A549 (cell line): ENCODE results near the gene CCDC142. TPM values are rescaled to one million over a fixed set of nuclear protein-coding genes. Genes with fewer than 3 reads are reported as not detected.
A peak's percentile ranks its signal among the peaks of the same experiment; 100 is the strongest.

Experiments used
- ATAC-seq, 2 experiments: fragments of 200-7000 bp in 1 of 2; fragments of >200 bp in 1 of 2; cut with Nextera tagmentation in 1 of 2; cut with Tn5 transposase in 1 of 2; 3 replicates each; pipeline versions ENCODE4 v1.8.0 to v1.9.1; 2018 to 2020; ENCODE audit warnings: mild to moderate bottlenecking in 1 of 2, moderate library complexity in 1 of 2
- CTCF ChIA-PET: fragments of 300-600 bp; sonication (Branson Sonifier 250); formaldehyde crosslinking; extraction: SDS; loops from one replicate; lab custom pipeline; 2021; ENCODE audit warnings: antibody characterized with exemption, inconsistent platforms; lab: Yijun Ruan, JAX
- POLR2A ChIA-PET: fragments of 350-600 bp; formaldehyde crosslinking; extraction: SDS; loops from one replicate; lab custom pipeline; 2021; ENCODE audit warnings: antibody characterized with exemption, inconsistent platforms; lab: Yijun Ruan, JAX
- DNase-seq, 2 experiments: peaks; one replicate each; pipeline versions ENCODE4 v3.0.0 to v3.0.0-alpha.2; 2011 to 2016; ENCODE audit warnings: low read depth in 1 of 2, low spot score in 1 of 2
- FAIRE-seq: peaks from 2 replicates; lab custom pipeline; 2011; peaks lifted over from hg19 to GRCh38; lab: Jason Lieb, UNC
- H3K27ac ChIP-seq, 2 experiments: fragments of >200 bp; sonication (Bioruptor Twin); formaldehyde crosslinking; 3 replicates each; pipeline ENCODE4 v1.5.1; 2016 to 2017
- H3K4me1 ChIP-seq: fragments of >200 bp; sonication (Bioruptor Twin); formaldehyde crosslinking; 3 replicates; pipeline ENCODE4 v1.6.1; 2016
- H3K4me2 ChIP-seq: fragments of >200 bp; sonication (Bioruptor Twin); formaldehyde crosslinking; 3 replicates; pipeline ENCODE4 v1.6.1; 2016
- H3K4me3 ChIP-seq: fragments of >200 bp; sonication (Bioruptor Twin); formaldehyde crosslinking; 3 replicates; pipeline ENCODE4 v1.5.1; 2016
- H3K9me3 ChIP-seq: fragments of >200 bp; sonication (Bioruptor Twin); formaldehyde crosslinking; 3 replicates; pipeline ENCODE4 v1.6.1; 2016
- BHLHE40 ChIP-seq: IDR thresholded peaks from 2 replicates; pipeline ENCODE4 v1.6.1; 2012; ENCODE audit warnings: low read depth, low read length, inconsistent platforms
- CTCF ChIP-seq: fragments of >200 bp; sonication (Bioruptor Twin); formaldehyde crosslinking; IDR thresholded peaks from 3 replicates; pipeline ENCODE4 v1.5.1; 2016
- E2F6 ChIP-seq: IDR thresholded peaks from 2 replicates; pipeline ENCODE4 v1.6.1; 2012; ENCODE audit warnings: low read depth, borderline replicate concordance
- ELK1 ChIP-seq: fragments of 150-350 bp; IDR thresholded peaks from 2 replicates; pipeline ENCODE4 v1.6.1; 2014; ENCODE audit warnings: low read depth, mild to moderate bottlenecking, low read length
- FOSL2 ChIP-seq, 2 experiments: fragments of 450-650 bp in 1 of 2; fragments of >200 bp in 1 of 2; sonication (Bioruptor Twin) in 1 of 2; formaldehyde crosslinking; IDR thresholded peaks; 2 replicates each; pipeline versions ENCODE4 v1.5.0 to v1.6.1; 2016 to 2020; ENCODE audit warnings: mild to moderate bottlenecking in 1 of 2, moderate library complexity in 1 of 2
- FOXS1 ChIP-seq: fragments of 250-450 bp; sonication (Bioruptor Pico); IDR thresholded peaks from 2 replicates; pipeline ENCODE4 v1.5.0; 2020; ENCODE audit warnings: mild to moderate bottlenecking, moderate library complexity
- HOXB5 ChIP-seq: fragments of 250-450 bp; sonication (Bioruptor Pico); IDR thresholded peaks from 2 replicates; pipeline ENCODE4 v1.5.0; 2020; ENCODE audit warnings: mild to moderate bottlenecking, moderate library complexity
- JUN ChIP-seq, 2 experiments: fragments of >200 bp; sonication (Bioruptor Twin); formaldehyde crosslinking; IDR thresholded peaks; 2 replicates in 1 of 2; 3 replicates in 1 of 2; pipeline ENCODE4 v1.6.1; 2016 to 2017
- MAX ChIP-seq: IDR thresholded peaks from 2 replicates; pipeline ENCODE4 v1.6.1; 2012
- NFE2L2 ChIP-seq: fragments of 150-350 bp; conservative IDR thresholded peaks from 2 replicates; pipeline ENCODE4 v1.6.1; 2014; ENCODE audit warnings: low read length
- POLR2A ChIP-seq: IDR thresholded peaks from 2 replicates; pipeline ENCODE4 v1.6.1; 2012; ENCODE audit warnings: mild to moderate bottlenecking, low read length
- RAD21 ChIP-seq, 2 experiments: fragments of >200 bp in 1 of 2; sonication (Bioruptor Twin) in 1 of 2; formaldehyde crosslinking in 1 of 2; IDR thresholded peaks in 1 of 2; conservative IDR thresholded peaks in 1 of 2; 2 replicates in 1 of 2; 3 replicates in 1 of 2; pipeline ENCODE4 v1.6.1; 2012 to 2018; ENCODE audit warnings: inconsistent platforms in 1 of 2
- REST ChIP-seq: fragments of 200-600 bp; sonication (generic); IDR thresholded peaks from 2 replicates; pipeline ENCODE4 v1.6.1; 2016; ENCODE audit warnings: antibody characterized with exemption, mild to moderate bottlenecking, moderate library complexity
- RNF2 ChIP-seq: fragments of 200-600 bp; sonication (generic); IDR thresholded peaks from 2 replicates; pipeline ENCODE4 v1.6.1; 2016; ENCODE audit warnings: low read depth, mild to moderate bottlenecking, antibody characterized with exemption, moderate library complexity, borderline replicate concordance
- SMC3 ChIP-seq: fragments of >200 bp; sonication (Bioruptor Twin); formaldehyde crosslinking; IDR thresholded peaks from 3 replicates; pipeline ENCODE4 v1.6.1; 2018; ENCODE audit warnings: inconsistent platforms
- ZFP36 ChIP-seq: fragments of 450-650 bp; IDR thresholded peaks from 2 replicates; pipeline ENCODE4 v1.6.1; 2014; ENCODE audit warnings: borderline replicate concordance; ENCODE audit not compliant: partially characterized antibody
- WGBS: methylation state at CpG from one replicate; pipeline ENCODE4 v1.1.6; 2017; ENCODE audit errors: missing lambda C conversion rate; 5-methylcytosine and 5-hydroxymethylcytosine counted together
- polyA plus RNA-seq, 4 experiments: library from polyadenylated mRNA; depleted of rRNA in 3 of 4; stranded (reverse); fragments of >200 nt; fragmentation: RNase III in 1 of 4; extraction: RNeasy Plus Mini Kit Qiagen cat#74134 plus additional on column Dnase treatment in 1 of 4; gene quantifications; 2 replicates in 3 of 4; 3 replicates in 1 of 4; pipeline ENCODE4 v1.2.3, GENCODE V29; 2011 to 2017

Gene CCDC142
- polyA plus RNA-seq, 2 of the 4 experiments (the other 2 are of a cell fraction) = 6.8 to 12.8 TPM

- DNase-seq (no peak), ATAC-seq (no peak), FAIRE-seq (no peak)
- Histone ChIP-seq H3K4me3 (peak overlapping the region; percentile 54), H3K9me3 (no peaks in the 10 kb centered on the region), H3K4me1 (peaks cover 33% of the 10 kb centered on the region), H3K27ac (peak overlapping the region; percentile 83 to 96), H3K4me2 (peak overlapping the region; percentile 72)
- 91% methylated on average over 45 of the region's 45 CpGs for WGBS
- CTCF ChIA-PET = interaction anchor here (1.0 to 15.5 kb wide), 8 partner anchors 16 to 112 kb away, joined by 3 to 184 read pairs (median 4); partner anchors contain the start of genes AUP1, C2orf81, CCDC142 and HTRA2
- 0 out of 2 replicates have a peak, but pooled peaks have one; percentile 13 for TF ChIP-seq POLR2A
- TF ChIP-seq REST = no peak
- 0 out of 2 replicates have a peak, but pooled peaks have one; percentile 0 for TF ChIP-seq HOXB5
- POLR2A ChIA-PET = interaction anchor here (0.7 to 1.8 kb wide), 5 partner anchors 11 to 46 kb away, joined by 3 to 11 read pairs (median 5); partner anchors contain the start of genes CCDC142, HTRA2, TTC31 and WBP1
These were observed 21.0 kb upstream of the CCDC142 start for GRCh38 chr2:74503506-74504475.

- no peaks in the 10 kb centered on the region for H3K9me3 ChIP-seq
- peak overlapping the region; percentile 72 for H3K4me2 ChIP-seq
- TF ChIP-seq HOXB5 = 0 out of 2 replicates have a peak, but pooled peaks have one; percentile 30
- peak in 1 of 2 experiments; percentile 38; a peak in 3 of 5 replicates for TF ChIP-seq RAD21 (conservative IDR thresholded peaks at IDR 0.05 in 1 of 2, IDR thresholded peaks at IDR 0.05 in 1 of 2)
- TF ChIP-seq ELK1 = no peak
- no peak; the same call in 1 of the 2 replicates for TF ChIP-seq RNF2
- peak; percentile 58; the same call in 1 of the 2 replicates for TF ChIP-seq BHLHE40
- TF ChIP-seq POLR2A = peak; percentile 29; the same call in 1 of the 2 replicates
- TF ChIP-seq E2F6 = peak; percentile 88; the same call in 1 of the 2 replicates
- TF ChIP-seq ZFP36 = no peak
- TF ChIP-seq JUN (IDR thresholded peaks at IDR 0.05) = peak in 1 of 2 experiments; percentile 38; a peak in 1 of 5 replicates
- TF ChIP-seq MAX = peak; percentile 79
- TF ChIP-seq CTCF = peak; percentile 43
- peak; percentile 38; the same call in 1 of the 2 replicates for TF ChIP-seq FOSL2 (IDR thresholded peaks at IDR 0.05)
- peak; percentile 86 for TF ChIP-seq FOSL2 (CRISPR knock-in tag; IDR thresholded peaks at IDR 0.05)
- 0 out of 3 replicates have a peak, but pooled peaks have one; percentile 29 for TF ChIP-seq SMC3
- TF ChIP-seq NFE2L2 = no peak
- TF ChIP-seq FOXS1 (CRISPR knock-in tag) = no peak
- ATAC-seq = peak; percentile 30 to 62
- H3K27ac ChIP-seq = peak overlapping the region; percentile 83 to 96
- CTCF ChIA-PET = interaction anchor here (1.7 to 15.5 kb wide), 4 partner anchors 16 to 111 kb away, joined by 3 to 184 read pairs (median 12); partner anchors contain the start of genes AUP1, CCDC142, HTRA2 and TTC31
- peak; percentile 73 to 79 for DNase-seq
- no peak for FAIRE-seq
- H3K4me1 ChIP-seq = peaks cover 29% of the 10 kb centered on the region
- WGBS = 39% methylated on average over 43 of the region's 67 CpGs
- POLR2A ChIA-PET = interaction anchor here (1.3 to 1.8 kb wide), 2 partner anchors 14 to 20 kb away, joined by 5 to 11 read pairs; partner anchors contain the start of genes CCDC142 and TTC31
- H3K4me3 ChIP-seq = peak overlapping the region; percentile 54
These were observed 20.1 kb upstream of the CCDC142 start for GRCh38 chr2:74502720-74503505.
